HG02885 (cell line): ENCODE measurements around the gene UBR2.

Experiments
- ATAC-seq: cut with Tn5 transposase; IDR thresholded peaks from one replicate; pipeline ENCODE4 v1.9.1; 2021; ENCODE audit warnings: mild to moderate bottlenecking; ENCODE audit not compliant: unreplicated experiment, poor library complexity

Gene UBR2

DNA sequence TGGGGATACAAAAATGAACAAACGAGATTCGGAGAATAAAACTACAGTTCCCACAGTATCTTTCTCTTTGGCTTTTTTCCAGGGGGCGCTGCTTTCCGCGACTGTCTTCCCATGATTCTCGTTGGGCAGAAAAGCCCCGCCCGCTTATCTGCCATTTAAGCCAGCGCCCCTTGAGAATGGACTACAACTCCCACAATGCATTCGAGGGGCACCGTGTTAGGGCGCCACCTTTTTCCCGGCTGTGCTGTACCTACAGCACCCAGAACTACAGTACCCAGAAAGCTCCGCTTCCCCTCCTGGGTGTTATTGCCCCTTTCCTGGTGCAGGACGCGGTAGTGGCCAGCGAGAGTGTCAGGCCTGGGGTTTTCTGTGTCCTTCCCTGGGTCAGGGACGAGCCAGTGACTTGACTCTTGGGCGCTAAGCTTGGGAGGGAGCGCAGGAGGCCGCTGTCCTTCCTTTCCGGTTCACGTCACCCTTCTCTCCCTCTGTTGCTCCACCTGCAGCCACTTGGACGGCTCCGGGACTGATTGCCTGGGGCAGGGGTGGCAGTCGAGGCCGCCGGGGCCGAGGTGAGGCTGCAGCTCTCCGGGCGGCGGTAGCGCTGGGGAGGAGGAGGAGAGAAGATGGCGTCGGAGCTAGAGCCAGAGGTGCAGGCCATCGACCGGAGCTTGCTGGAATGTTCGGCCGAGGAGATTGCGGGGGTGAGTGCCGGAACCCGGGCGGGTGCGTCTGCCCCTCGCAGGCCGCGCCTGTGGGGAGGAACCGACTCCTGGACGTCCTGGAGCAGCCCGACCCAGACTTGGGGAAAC, at the start of gene UBR2:
Gene UBR2 (plus strand): TSS at position 333 of the 809 bp plus-strand sequence. CDS start 291 bp downstream, at position 624.
- peak; percentile 95 for ATAC-seq

DNA sequence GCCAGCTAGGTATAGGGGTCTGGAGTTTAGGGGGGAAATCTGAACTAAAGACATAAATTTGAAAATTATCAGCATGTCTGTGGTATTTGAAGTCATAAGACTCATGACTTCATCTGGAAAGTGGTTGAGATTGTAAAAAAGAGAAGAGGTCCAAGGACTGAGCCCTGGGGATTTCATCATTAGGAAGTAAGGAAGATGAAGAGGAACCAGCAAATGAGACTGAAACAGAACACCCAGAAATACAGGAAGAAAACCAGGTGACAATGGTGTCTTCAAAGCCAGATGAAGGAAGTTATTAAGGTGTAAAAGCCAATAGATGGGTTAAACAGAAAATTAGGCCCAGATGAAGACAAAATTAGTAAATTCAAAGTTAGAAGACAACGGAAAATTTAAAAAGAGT, 49.1 kb upstream of the UBR2 start:
- no peak for ATAC-seq

DNA sequence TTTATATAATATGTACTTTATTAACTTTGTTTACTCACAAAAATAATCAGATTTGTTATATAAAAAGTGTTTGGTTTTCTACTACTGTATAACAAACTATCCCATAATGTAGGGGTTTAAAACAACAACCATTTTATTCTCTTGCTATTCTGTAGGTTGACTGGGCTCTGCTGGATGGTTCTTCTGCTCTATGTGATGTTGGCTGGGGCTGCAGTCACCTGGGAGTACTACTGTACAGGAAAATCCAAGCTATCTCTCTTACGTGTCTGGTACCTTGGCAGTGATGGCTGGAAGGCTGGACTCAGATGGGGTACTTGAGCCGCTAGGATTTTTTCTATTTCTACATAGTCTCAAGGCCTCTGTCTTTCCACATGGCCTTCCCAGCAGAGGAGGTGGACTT, 44.0 kb upstream of the UBR2 start:
- no peak for ATAC-seq

DNA sequence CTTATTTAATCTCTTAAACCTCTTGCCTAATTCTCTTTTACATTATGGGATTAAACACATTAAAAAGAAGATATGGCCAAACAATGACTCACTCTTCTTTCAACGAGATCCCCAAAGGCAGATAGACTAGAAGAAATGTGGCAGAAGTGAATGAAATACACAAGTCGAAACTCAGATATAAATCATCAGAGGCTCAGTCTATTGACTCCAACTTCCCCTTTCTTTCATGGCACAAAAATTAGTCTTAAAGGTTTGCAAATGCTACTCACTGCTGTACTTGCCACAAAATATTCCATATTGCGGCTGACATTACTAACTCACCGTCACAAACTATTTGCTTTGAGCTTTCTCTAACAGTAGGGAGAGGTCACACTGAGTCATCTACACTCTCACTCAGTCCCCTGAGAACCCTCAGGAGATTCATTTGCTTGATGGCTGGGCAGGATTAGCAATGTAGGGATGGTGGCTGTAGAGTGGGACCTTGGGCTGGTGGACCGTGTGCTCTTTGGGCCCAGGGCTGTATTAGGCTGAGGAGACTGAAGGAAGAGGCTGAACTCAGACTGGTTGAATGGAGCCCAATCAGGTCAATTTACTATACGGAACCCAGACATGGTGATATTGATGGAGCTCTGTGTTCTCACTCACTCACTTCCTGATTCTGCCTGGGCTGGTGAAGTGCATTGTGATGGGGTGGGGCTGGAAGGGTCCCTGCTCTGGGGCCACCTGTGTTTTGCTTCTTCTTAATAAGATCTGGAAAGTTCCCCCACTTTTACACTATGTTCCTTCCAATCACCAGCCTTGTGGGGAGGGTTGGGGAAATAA, 42.8 kb upstream of the UBR2 start:
- peak; percentile 55 for ATAC-seq

DNA sequence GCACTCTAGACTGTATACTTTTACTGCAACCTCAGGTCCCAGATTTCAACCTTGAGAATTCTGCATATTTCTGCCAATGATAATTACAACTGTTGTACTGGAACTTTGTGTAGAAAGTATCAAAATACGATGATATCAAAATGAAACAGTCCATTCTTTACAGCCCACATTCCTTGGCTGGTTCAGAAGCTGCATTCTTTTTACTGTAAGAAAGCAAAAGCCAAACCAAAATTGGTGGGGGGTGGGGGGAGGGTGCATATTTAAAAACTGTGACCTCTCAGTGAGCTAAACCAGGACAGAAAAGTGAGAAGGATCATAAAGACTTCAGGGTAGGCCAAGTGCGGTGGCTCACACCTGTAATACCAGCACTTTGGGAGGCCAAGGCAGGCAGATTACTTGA, 41.8 kb upstream of the UBR2 start:
- no peak for ATAC-seq

DNA sequence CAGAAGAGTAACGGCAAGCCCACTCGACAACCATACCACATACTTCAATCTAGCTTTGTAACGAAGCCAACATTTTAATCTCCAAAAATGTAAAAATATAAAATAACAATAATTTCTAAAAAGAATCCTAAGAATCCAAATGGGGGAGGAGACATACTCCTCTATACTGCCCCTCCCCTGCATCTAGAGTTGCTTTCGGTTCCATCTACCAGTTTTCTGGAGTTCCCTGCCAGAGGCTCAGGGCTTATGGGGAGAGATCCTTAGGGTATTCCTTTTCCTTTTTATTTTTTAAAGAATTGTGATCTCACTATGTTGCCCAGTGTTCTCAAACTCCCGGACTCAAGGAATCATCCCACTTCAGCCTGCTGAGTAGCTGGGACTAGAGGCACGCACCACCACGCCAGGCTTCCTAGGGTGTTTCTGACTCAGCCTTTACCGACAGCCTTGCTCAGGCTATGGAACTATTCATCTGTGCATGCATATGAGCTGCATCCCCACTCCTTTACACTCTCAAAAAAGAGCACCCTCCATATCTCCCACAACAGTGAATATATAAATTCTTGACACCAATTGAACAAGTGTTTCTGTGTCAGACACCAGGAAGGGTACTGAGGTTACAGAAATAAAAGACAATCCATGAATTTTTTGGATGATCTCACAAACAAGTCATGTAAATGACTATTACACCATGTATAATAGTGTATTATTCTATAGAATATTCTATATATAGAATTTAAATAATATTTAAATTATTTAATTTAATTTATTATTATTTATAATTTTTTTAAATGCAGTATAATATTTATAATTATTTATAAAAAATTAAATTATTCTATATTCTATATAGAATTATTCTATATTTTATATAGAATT, 40.7 kb upstream of the UBR2 start:
- ATAC-seq = no peak

DNA sequence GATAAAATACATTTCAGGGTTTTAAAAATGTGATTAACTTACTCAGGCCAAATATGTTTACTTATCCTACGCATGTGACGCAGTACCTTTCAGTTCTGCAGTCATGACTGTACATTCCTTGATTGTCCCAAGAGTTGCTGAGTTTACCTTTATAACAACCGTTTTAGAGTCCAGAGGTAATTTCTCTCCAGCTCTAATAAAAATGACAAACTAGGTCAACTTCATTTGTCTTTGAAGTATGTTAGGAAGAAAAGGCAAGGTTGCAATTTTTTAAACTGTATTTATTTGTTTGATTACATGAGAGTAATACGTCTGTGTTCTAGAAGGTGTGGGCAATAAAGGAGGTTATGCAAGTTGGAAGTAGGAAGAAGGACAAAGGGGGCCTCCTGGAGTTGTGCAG, 38.6 kb upstream of the UBR2 start:
- ATAC-seq = no peak

DNA sequence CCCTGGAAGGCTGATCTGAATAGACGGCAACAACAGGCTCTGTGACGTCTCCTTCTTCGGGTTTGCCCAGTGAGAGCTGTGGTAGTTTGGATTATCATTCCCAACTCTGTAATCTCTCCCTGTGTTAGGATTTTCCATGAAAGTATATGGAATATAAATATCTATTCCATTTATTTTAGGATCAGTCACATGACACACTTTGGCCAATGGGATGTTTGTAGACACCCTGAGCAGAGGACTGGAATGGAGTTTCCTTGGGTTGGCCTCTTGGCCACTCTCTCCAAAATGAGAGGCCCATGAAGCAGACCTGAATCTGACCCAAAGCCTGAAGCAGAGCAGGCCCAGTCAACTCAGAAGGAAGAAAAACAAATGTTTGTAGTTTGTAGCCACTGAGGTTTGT, 37.2 kb upstream of the UBR2 start:
- ATAC-seq = no peak

DNA sequence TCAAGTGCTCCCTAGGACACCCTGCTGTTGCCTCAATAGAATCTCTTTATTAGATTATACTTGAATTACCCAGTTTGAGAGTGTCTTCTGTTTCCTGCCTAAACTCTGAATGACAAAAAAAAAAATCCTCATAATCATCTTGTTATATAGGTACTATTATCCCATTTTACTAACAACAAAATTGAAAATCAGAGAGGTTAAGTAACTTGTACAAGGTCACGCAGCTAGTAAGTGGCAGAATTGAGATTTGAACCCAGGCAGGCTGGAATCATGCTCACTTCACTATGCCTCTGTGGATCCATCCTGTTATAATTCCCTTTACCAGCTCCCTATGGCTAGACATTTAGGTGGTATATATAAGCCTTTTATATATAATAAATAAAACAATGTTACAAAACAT, 36.6 kb upstream of the UBR2 start:
- ATAC-seq = no peak

DNA sequence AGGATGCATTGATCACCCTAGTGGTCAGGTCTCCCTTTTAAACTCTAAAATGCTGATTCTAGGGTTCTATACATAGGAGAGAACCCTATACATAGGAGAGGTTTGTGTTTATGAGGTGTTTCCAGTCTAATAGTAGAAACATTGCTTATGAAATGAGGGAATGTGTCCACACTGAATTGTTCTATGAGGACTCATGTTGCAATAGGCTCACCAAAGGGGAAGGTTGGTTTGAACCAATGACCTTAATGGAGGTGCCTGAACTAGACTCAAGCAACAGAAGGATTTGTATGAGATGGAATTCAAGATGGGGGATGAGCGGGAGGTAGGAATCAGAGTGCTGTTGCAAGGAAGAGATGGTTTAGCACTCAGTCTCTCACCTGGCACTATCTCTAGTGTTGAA, 33.5 kb upstream of the UBR2 start:
- ATAC-seq = no peak

DNA sequence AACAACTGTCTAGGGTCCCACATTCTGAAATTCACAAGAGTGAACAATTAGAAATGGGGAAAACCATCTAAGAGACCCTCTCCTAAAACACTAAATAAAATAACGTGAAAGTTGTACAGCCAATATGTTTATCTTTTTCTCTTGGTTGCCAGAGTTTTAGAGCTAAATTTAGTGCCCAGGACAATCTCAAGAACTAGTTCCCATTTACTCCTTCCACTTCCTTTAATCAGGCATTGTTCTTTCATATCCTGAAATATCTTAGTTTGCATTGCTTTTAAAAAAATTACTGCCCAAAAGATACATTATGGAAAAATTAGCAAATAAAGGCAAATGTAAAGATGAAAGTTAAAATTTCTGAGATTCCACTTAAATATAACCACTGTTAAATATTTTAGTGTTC, 33.1 kb upstream of the UBR2 start:
- no peak for ATAC-seq

DNA sequence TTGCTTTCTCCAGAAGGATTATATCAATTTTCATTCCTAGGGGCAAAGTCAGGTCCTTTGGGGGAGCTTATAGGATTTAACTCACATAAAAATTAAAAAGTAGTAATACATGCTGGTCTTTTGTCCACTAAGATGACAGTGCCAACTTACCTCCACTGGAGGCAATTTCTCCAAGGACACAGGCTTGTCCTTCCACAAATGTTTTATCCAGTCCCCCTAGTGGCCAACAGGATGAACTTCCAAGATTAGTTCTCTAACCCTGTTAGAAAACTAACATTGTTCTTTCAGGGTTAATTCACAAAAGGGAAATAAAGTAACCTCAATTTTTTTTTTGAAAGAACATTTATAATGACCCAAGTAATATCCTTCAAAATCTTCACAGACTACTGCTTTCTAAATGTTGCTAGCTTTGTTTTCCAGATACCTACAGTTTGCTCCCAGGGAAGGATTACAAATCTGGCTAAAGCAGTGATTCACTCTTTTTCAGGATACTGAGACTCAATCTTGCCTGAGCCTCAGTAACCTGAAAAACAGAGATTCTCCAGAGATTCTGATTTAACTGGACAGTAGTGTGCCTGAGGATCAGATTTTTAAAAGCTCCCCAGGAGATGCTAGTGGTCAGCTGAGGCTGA, 31.7 kb upstream of the UBR2 start:
- no peak for ATAC-seq

DNA sequence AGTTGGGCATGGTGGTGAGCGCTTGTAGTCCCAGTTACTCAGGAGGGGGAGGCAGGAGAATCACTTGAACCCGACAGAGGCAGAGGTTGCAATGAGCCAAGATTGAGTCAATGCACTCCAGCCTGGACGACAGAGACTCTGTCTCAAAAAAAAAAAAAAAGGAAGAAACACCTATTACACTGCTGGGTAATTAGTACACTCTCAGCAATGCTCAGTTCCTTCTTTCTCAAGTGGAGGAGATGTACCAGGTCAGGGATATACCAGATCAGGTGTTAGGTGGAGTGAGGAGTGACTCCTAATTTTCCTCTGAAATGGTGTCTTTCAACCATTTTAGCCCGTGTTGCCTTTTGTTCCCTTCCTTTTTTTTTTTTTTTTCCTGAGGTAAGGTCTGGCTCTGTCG, 30.0 kb upstream of the UBR2 start:
- ATAC-seq = no peak

DNA sequence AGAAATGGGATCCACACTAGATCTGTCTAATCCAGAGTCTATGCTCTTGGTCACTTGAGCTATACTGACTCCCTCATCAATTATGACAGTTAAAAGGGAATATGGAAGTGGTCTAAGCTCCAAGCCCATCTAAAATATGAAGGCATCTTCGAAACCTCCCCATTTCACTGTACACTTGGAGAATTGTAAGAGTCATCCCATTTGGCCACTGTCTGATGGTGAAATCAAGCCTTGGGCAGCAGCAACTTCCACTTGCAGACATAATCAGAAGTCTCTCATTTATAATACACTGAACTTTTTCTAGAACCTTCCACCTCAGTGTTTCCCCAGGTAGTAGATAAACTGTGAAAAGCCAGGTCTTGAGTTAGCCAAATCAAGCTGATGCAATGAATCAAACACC, 26.3 kb upstream of the UBR2 start:
- ATAC-seq = no peak

DNA sequence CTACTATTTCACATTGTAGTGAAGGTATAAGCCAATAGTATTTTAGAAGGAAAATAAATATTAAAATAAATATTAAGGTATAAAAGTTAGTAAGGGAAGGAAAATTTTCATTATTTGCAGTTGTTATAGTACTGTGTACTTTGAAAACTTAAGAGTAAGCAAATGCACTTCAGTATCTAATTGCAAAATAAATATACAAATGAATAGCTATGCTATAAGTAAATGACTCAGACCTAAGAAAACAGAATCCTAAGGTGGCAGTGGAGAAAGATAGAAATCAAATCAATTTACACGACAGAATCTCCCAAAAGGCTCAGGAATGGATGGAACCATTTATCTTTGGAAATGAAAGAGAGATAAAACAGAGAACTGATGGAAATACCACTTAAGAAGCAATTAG, 24.7 kb upstream of the UBR2 start:
- ATAC-seq = no peak

DNA sequence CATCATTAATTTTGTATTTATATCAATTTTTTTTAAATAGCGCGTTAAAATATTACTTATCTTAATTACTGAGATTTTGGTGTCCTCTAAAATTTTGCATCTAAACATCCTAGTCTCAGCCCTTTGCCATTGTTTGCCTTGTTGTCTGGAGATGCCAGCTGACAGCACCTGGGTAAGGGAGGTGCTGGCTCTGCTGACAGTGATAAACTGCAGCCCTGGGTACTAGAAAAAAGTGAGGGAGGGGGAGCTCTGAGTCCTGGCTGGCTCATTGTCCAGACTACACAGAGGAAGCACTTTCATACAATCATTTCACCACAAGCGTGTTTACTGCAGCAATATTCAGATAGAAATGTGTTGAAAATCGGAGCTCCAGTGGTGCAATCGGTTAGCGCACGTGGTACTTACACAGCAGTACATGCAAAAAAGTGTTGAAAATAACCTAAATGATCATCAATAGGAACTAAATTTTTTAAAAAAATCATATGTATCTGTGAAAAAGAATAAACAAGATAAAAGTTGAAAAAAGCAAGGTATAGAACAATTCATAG, 18.5 kb upstream of the UBR2 start:
- no peak for ATAC-seq

DNA sequence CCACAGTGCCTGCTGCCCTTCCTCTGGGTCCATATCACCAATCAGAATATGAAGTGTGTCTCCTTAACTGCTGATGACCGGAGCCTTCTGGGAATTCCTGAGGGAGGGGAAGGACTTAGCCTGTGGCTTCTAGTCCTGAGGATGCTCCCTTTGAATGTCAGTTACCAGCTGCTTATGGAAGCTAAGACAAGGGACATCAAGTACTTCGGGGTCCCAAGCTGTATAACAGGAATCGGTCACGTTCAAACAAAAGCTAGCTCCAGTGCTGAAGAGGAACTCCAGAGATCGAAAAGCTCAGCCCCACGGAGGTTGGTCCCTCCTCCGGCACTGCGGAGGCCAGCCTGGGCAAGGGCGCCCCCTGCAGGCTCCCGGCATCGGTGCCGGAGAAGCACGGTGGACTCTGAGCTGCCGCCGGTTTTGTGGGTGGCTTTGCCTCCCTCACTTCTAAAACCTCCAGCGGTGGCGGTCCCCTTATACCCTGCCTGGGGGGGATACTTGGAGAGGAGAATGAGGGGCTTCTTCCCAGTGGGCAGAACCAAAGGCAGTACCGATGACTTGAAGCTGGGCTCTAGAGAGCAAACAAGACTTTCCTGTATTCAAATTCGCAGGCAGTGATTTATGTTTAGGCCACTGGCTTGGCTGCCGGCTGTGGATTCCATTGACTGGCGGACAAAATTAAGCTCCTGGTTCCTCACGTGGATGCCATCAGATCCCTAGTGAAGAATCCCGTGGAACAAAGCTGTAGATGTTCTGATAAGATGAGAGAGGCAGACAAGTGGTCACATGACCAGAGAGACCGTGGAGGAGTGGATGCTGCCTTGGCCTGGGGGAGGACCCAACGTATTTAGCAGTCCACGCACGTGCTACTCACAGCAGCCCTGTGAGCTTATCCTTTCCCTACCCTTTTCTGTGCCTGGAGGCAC, 16.2 kb upstream of the UBR2 start:
- ATAC-seq = peak; percentile 87

DNA sequence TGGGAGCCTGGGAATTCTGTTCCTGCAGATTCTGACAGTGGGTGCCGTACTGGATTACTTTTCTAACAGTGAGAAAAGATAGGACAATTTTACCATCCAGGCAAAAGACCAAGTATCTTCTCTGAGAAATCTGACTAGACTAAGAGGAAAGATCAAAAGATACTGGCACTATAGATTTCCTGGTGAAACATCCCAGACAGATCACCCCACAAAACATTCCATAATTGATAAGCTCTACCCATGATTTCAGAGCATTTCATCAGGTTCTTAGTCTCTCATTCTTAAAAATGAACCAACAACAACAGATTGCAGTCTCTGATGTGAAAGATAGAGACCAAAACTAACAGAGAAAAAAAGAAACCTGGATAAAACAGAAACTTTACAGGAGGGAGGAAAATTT, 13.6 kb upstream of the UBR2 start:
- ATAC-seq = no peak

DNA sequence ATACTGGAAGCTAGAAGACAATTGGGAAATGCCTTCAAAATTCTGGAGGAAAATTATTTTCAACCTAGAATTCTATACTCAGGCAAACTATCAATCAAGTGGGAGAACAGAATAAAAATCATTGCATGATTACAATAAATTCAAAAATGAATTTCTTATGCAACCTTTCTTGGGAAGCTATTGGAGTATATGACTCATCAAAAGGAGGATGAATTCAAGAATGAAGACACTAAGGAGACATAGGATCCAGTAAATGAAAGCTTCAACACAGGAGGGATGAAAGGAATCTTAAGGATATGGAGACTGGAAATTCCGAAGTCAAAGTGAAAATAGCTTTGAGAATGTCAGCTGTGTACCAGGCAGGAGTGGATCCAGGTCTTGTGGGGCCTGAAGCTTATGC, 12.6 kb upstream of the UBR2 start:
- ATAC-seq = no peak
